HG03460 (cell line): ENCODE measurements around the gene CDYL.

ENCODE experiments used
- ATAC-seq: cut with Tn5 transposase; IDR thresholded peaks from one replicate; pipeline ENCODE4 v1.9.1; 2021; ENCODE audit not compliant: unreplicated experiment

CDYL gene

DNA sequence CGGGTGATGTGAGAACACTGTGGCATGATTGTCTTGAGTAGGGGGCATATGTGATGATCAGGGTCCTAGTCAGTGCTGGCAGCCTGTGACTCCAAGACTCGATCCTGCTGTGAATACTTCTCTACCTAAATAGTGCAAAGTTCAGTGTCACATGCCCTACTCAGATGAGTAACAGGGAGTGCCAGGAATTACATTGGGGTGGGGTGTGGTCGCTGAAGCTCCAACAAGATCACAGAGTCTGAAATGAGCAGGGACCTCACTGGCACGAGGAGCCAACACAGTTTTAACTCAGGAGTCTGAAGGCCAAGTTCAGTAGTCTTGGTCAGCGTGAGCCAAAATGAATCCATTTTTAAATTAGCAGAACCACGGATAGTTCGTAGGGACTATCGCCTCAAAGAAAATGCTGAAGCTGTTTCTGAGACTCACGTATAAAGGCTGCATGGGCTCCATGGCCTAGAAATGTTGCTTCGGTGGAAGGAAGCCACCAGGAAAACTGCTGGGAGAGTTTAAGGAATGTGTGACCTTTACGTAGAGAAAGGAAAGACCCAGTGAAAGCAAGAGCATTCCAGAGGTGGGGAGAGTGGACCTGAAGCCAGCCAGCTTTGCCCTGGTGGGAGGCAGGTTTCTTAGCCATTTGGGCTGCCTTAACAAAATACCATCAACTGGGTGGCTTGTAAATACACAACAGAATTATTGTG is 155.5 kb downstream of the CDYL start:
- ATAC-seq = no peak

DNA sequence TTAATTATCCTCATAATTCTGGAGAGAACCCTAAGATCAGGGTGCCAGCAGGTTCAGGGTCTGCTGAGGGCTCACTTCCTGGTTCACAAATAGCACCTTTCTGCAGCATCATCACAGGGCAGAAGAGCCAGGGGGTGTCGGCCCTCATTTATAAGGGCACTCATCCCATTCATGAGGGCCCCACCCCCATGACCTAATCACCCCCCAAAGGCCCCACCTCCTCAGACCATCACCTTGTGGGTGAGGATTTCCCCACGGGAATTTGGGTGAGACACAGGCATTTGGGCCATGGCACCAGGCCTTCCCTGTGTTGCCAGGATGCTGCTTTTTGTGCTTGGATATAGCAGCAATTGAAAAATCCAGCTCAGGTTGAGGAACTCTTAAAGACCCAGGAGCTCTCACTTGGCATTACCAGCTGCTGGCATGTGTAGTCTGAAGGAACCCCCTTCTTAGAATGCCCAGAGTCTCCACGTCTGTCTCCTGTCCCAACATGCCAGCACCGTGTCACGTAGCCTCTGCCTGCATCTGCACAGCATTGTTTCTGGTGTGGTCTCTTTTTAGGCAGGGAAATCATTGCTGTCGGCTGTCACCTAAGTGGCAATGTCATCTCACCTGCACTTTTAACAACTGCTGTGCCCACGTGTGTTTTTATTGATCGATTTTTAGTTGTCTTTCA is 156.2 kb downstream of the CDYL start:
- ATAC-seq = no peak

DNA sequence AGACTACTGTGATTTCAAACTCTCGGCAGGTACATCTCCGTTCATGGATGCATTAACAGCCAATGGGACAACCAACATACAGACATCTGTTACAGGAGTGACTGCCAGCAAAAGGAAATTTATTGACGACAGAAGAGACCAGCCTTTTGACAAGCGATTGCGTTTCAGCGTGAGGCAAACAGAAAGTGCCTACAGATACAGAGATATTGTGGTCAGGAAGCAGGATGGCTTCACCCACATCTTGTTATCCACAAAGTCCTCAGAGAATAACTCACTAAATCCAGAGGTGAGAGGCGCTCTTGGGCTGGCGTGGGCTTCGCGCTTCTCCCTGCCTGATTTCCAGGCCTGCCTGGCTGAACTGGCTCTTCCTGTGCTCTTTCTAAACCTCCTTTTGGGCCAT is 159.3 kb downstream of the CDYL start:
- peak; percentile 56 for ATAC-seq

GRCh38 chr6:4935975-4936680 is 159.9 kb downstream of the CDYL start:
- ATAC-seq = no peak

- ATAC-seq = no peak
These were observed 160.5 kb downstream of the CDYL start for GRCh38 chr6:4936681-4937041.

GRCh38 chr6:4937414-4937813 is 161.2 kb downstream of the CDYL start:
- no peak for ATAC-seq

DNA sequence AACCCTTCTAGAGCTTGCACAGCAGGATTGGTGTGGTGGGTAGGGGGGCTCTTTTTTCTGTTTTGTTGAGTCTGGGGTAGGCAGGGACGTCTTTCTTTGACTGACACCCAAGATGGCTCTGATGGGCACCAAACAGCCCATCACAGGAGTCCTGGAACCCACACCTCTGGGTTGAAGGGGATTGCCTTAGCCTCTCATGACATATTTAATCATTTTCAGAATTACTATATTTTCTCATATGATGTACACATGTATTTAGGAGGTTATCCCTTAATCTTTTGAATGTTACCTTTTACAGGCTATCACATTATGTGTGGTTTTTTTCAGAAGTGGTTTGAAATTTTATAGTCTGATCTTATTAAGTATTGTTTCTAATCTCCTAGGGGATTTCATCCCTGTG is 163.0 kb downstream of the CDYL start:
- no peak for ATAC-seq

GRCh38 chr6:4940416-4940815 is 164.2 kb downstream of the CDYL start:
- no peak for ATAC-seq

- peak; percentile 69 for ATAC-seq
These were observed 165.8 kb downstream of the CDYL start for GRCh38 chr6:4941782-4942672.

DNA sequence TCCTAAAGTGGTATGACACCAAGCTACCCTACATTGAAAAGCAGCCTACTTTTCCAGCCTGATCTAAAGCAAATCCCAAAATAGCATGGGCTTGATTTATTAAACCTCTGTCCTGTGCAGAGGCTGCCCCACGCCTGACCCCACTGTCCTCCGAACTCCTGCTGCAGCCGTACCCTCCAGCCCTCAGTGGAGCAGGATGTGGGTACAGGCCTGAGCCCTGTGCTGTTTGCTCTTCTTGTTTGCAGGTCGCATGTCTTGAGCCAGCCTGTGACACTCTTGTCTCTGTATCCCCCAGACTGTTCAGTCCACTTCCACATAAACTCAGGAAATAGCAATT is 166.4 kb downstream of the CDYL start:
- ATAC-seq = no peak

DNA sequence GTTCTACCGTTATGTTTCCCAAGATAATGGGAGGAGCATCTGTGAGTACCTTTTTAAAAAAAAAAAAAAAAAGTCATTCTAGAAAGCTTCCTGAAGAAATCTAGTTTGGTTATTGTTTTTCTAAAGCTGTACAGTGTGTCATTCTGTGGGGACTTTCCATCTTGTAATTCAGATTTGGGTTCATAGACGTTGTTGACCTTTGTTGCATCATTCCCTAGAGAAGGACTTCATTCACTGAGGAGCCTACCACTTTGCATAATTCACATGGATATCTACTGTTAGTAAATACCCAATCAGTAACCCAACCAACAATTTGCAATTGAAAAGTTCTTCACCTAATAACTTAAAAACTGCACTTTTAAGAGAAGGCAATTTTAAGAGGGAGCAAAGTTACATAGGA is 167.5 kb downstream of the CDYL start:
- no peak for ATAC-seq

GRCh38 chr6:4944325-4944724 is 168.1 kb downstream of the CDYL start:
- ATAC-seq = no peak

DNA sequence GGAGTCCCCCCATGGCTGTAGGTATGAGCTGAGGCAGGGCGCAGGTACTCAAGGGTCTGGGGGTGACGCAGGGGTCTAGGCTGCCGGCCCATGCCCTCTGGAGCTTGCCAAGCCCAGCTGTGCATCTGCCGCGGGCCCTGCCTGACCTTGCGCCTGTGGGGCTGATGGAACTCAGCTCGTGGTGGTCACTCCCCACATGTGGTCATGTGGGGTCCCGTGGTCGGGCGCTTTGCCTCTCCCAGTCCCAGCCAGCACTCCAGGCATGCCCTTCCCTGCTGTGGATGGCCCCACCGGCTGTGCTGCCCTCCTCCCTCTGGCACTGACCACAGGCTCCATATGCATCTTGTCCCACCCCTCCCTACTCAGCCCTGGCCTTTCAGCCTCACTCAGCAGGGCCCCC is 170.3 kb downstream of the CDYL start:
- no peak for ATAC-seq

DNA sequence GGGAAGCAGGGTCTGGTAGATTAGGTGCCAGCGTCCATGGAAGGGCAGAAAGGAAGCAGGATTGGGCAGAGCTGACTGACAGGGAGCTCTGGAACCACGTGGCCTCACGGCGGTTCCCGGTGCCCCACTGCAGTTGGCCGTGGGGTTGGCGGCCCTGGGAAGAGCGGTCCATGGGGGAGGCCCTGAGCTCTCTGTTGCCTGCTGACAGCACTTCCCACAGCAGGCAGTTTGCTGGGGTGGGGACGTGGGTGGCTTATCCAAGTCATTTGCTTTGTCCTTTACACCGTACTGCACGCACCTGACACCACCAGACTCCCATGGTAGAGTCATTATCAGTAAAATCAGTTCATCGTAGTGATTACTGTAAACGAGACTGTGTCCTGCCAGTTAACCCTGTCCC is 171.5 kb downstream of the CDYL start:
- no peak for ATAC-seq

- ATAC-seq = no peak
These were observed 172.7 kb downstream of the CDYL start for GRCh38 chr6:4948781-4949450.

DNA sequence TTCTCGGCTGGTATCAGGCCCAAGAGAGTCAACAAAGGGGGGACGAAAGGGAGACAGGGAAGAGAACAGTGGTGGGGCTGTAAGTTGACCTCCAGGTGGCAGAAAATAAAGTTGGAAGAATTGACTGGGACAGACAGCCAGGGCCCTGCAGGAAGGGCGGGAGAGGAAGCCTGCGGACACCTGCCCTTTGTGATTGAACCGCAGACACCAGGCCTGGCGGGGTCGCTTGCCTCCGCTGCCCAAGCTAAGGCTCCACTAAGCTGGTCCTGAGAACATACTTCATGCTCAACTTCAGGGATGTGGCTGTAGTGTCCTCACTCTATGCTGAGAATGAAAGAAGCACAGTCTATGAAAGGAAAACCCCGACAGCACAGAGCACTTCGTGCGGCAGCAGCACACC is 173.9 kb downstream of the CDYL start:
- ATAC-seq = no peak

DNA sequence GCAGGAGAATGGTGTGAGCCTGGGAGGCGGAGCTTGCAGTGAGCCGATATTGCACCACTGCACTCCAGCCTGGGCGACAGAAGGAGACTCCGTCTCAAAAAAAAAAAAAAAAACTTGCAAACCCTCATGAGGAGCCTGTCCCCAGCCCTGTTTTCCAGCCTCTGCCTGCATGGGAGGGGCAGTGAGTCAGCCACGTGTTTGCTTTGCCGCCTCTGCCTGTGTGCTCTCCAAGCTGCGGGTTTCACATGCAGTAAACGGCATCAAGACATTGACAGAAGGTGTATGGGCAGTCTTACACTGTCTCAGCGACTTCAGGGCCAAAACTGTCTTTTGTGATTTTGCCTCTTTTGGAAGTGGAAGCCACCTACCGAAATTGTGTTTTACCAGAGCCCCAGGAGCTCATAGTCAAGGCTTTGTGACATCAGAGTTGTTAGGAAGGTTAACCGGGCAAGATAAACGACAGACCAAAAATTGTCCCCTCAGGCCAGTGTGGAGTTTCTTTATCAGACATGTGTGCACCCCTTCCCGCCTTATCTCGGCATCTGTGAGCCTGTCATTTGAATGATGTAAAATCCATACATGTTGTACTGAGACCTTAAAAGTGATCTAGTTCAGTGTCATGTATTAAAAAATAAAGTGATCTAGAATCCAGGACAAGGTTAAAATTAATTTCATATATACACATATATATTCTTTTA is 174.8 kb downstream of the CDYL start:
- ATAC-seq = no peak

DNA sequence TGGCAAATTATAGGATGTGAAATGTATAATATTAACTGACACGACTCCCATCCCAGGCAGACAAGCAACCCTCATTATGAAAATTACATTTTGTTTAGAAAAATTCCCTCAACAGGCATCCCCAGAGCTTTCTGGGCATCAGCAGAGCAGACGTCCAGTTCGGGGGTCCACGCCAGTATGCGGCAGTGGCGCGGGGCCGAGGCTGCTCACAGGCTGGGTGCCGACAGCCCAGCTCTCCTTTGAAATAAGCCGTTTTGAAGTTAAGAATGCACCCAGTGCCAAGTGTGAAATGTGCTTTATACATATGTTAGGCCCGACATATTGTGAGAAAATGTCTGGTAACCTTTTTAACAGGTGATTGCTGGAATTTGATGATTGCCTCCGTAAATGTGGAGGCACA is 177.2 kb downstream of the CDYL start:
- ATAC-seq = no peak

DNA sequence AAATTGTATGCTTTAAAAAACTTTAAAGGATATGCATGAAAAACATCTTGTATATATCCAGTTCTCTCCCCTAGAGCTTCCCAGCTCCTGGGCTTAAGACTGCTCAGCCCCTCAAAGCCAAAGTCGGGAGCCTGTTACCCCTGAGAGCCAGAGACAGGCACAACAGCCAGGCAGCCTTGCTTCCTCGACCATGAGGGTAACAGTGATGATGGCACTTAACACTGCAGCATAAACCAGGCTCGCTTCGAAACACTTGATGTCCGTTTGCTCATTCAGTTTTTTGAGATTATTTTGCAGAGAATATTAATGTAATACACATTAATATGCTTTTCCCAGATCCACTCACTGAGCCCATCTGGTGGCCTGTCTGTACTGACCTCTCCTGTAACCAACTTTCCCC is 180.4 kb downstream of the CDYL start:
- ATAC-seq = no peak

DNA sequence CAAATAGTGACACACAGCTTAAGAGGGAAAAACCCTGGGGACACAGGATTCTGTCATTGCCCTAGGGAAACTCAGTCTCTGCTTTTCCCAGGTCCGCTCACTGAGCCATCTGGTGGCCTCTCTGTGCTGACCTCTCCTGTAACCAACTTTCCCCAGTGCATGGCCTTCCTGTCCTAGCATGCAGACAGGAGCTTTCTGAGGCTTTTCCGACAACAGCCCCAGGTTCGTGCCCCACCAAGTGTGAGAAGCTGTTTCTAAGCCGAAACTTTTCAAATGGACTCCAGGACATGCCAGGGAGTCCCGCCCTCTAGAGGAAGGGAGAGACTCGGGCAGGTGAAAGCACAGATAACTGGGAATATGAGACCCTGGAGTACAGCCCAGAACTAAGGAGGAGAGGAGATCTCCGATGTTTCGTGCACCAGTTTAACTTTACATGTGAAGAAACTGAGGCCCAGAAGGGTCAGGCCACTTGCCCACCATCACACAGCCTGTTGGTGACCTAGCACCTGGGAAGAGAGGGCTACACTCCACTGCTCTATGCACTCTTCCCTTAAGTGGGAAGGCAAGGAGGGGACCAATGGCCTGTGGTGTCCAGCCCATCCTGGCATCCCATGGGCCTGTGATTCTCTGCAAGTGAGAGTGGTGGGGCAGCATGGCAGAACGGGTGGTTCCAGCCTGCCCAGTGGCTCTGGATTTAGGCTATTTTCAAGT is 181.5 kb downstream of the CDYL start:
- ATAC-seq = no peak
